Right lobe of liver (tissue), 4 donors: ENCODE results near the gene NAT10.

ENCODE experiments used
- CTCF ChIP-seq, 4 donors: fragments of 200-600 bp in 3 of 4; fragments of 450-650 bp in 1 of 4; IDR thresholded peaks; one replicate each; pipeline versions ENCODE4 v1.5.1 to v1.8.0; 2016 to 2022; ENCODE audit warnings: antibody characterized with exemption in 4 of 4, mild to moderate bottlenecking in 2 of 4
- POLR2A ChIP-seq: fragments of 450-650 bp; IDR thresholded peaks from one replicate; pipeline ENCODE4 v1.6.1; 2017; ENCODE audit warnings: antibody characterized with exemption, mild to moderate bottlenecking
- donor health status: DM: no; HTN: no; CAD: no.
- donor health status: DM: no; HTN: no; CAD: no.
- donor health status: DM: no; HTN: yes; CAD: no.

DNA sequence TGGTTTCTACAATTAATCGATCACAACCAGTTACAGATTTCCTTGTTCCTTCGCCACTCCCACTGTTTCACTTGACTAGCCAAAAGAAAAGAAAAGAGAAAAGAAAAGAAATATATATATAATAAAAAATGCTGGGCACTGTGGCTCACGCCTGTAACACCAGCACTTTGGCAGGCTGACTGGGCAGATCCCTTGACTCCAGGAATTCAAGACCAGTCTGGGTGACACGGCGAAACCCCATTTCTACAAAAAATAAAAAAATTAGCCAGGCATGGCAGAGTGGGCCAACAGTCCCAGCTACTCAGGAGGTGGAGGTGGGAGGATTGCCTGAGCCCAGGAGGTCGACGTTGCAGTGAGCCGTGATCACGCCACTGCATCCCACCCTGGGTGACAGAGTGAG lies 83.8 kb downstream of the NAT10 start:
- TF ChIP-seq POLR2A (no peak), CTCF (IDR thresholded peaks at IDR 0.05) (no peak)
